KMS-11 (cell line): ENCODE data around the gene DTNBP1.

Source experiments
- H2AFZ ChIP-seq: fragments of 200-600 bp; sonication (generic); 2 replicates; pipeline ENCODE4 v1.6.1; 2016; ENCODE audit warnings: antibody characterized with exemption, mixed run types, low read depth
- H3K27ac ChIP-seq: fragments of 200-600 bp; sonication (generic); 2 replicates; pipeline ENCODE4 v1.6.1; 2016; ENCODE audit warnings: mild to moderate bottlenecking, mixed run types
- H3K27me3 ChIP-seq: fragments of 200-600 bp; sonication (generic); 2 replicates; pipeline ENCODE4 v1.6.1; 2017; ENCODE audit warnings: mild to moderate bottlenecking, low read depth, mixed run types, moderate library complexity; ENCODE audit not compliant: insufficient read depth
- H3K36me3 ChIP-seq: fragments of 200-600 bp; sonication (generic); 2 replicates; pipeline ENCODE4 v1.6.1; 2017; ENCODE audit warnings: mild to moderate bottlenecking, mixed run types; ENCODE audit not compliant: insufficient read depth
- H3K4me1 ChIP-seq: fragments of 200-600 bp; sonication (generic); 2 replicates; pipeline ENCODE4 v1.6.1; 2016; ENCODE audit warnings: mild to moderate bottlenecking, low read depth, mixed run types; ENCODE audit not compliant: poor library complexity, severe bottlenecking
- H3K4me2 ChIP-seq: fragments of 200-600 bp; sonication (generic); 2 replicates; pipeline ENCODE4 v1.7.0; 2016; ENCODE audit warnings: mild to moderate bottlenecking, mixed run types
- H3K4me3 ChIP-seq: fragments of 200-600 bp; sonication (generic); IDR thresholded peaks from 2 replicates; pipeline ENCODE4 v1.6.1; 2017; ENCODE audit warnings: low read depth, low read length, mixed read lengths; ENCODE audit not compliant: insufficient read depth
- H3K79me2 ChIP-seq: fragments of 200-600 bp; sonication (generic); 2 replicates; pipeline ENCODE4 v1.6.1; 2016; ENCODE audit warnings: low read depth, mixed run types; ENCODE audit not compliant: insufficient read depth
- H3K9ac ChIP-seq: fragments of 200-600 bp; sonication (generic); 2 replicates; pipeline ENCODE4 v1.6.1; 2016; ENCODE audit warnings: mild to moderate bottlenecking, mixed run types
- H4K20me1 ChIP-seq: fragments of 200-600 bp; sonication (generic); 2 replicates; pipeline ENCODE4 v1.6.1; 2016; ENCODE audit warnings: mild to moderate bottlenecking, mixed run types; ENCODE audit not compliant: insufficient read depth
- TF ChIP-seq, protein P1 (sequence below): fragments of 200-600 bp; sonication (generic); conservative IDR thresholded peaks from 2 replicates; pipeline ENCODE4 v1.6.1; 2017; ENCODE audit warnings: low read depth, mild to moderate bottlenecking, antibody characterized with exemption, low read length, moderate library complexity, mixed read lengths

DTNBP1 gene

DNA sequence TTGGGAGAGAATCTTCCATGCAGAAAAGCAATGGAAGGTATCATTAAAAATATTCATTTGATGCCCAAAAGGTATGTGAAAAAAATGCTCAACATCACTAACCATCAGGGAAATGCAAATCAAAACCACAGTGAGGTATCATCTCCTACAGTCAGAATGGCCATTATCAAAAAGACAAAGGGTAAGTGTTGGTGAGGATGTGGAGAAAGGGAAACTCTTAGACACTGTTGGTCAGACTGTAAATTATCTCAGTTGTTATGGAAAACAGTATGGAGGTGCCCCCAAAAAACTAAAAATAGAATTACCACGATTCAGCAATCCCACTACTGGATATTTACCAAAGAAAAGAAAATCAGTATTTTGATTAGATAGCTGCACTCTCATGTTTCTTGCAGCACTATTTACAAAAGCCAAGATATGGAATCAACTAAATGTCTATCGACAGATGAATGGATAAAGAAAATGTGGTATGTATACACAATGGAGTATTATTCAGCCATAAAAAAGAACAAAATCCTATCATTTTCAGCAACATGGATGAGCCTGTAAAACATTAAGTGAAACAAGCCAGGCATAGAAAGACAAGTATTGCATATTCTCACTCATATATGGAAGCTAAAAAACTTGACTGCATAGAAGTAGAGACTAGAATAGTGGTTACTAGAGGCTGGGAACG is 84.0 kb downstream of the DTNBP1 start:
- Histone ChIP-seq H3K4me2 (no peak overlapping the region), H3K27ac (no peak overlapping the region), H2AFZ (no peak overlapping the region), H3K4me1 (no peaks in the 10 kb centered on the region), H3K9ac (no peak overlapping the region), H3K36me3 (no peaks in the 10 kb centered on the region), H3K79me2 (no peaks in the 10 kb centered on the region), H4K20me1 (no peaks in the 10 kb centered on the region), H3K27me3 (no peaks in the 10 kb centered on the region), H3K4me3 (no peak overlapping the region)
- TF ChIP-seq, protein P1, sequence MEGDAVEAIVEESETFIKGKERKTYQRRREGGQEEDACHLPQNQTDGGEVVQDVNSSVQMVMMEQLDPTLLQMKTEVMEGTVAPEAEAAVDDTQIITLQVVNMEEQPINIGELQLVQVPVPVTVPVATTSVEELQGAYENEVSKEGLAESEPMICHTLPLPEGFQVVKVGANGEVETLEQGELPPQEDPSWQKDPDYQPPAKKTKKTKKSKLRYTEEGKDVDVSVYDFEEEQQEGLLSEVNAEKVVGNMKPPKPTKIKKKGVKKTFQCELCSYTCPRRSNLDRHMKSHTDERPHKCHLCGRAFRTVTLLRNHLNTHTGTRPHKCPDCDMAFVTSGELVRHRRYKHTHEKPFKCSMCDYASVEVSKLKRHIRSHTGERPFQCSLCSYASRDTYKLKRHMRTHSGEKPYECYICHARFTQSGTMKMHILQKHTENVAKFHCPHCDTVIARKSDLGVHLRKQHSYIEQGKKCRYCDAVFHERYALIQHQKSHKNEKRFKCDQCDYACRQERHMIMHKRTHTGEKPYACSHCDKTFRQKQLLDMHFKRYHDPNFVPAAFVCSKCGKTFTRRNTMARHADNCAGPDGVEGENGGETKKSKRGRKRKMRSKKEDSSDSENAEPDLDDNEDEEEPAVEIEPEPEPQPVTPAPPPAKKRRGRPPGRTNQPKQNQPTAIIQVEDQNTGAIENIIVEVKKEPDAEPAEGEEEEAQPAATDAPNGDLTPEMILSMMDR = no peak

DNA sequence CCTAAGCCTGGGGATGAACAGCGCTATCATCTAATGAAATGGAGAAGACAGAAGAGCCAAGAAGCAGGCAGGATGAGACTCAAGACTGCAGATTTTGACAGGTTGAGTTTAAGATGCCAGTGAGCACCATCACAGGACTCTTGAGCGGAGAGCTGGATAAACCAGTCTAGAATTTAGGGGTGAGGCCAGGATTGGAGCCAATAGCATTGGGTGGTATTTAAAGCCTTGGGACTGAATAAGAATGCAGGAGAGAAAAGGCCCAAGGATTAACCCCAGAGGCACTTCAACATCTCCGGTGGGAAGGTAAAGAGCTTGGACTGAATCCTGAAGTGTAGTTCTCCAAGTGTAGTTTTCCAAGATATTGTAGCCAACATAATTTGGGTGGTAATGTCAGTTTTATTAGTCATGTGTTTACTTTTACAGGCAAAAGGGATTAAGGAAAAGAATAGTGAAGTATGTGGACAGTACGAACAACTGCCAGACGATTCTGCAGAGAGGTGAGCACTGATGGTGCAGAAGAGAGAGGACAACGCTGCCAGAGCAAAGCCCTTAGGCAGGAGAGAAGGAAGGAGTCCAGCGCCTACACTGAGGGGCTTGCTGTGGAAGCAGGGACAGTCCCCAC is 85.2 kb downstream of the DTNBP1 start:
- no peak overlapping the region for H2AFZ ChIP-seq
- H3K4me3 ChIP-seq = no peak overlapping the region
- no peaks in the 10 kb centered on the region for H3K27me3 ChIP-seq
- no peaks in the 10 kb centered on the region for H3K4me1 ChIP-seq
- TF ChIP-seq, protein P1 = no peak
- H3K36me3 ChIP-seq = no peaks in the 10 kb centered on the region
- no peaks in the 10 kb centered on the region for H3K79me2 ChIP-seq
- no peaks in the 10 kb centered on the region for H4K20me1 ChIP-seq
- H3K27ac ChIP-seq = no peak overlapping the region
- H3K4me2 ChIP-seq = no peak overlapping the region
- H3K9ac ChIP-seq = no peak overlapping the region

DNA sequence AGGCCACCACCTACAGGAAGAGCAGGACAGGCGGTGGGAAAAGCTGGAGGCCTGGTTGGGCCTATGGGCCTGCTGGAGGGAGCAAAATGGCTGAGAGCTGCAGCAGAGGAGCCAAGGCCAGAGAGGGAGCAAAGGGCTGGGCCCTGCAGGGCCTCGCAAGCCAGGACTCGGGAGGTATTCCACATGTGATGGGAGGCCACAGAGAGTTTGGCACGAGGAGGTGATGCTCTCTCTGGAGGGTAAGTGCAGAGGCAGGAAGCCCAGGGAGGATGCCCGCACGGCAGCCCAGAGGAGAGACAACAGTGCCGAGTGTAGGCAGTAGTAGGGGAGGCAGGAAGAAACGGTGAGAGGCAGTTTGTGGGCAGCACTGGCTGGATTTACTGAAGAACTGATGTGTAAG is 85.7 kb downstream of the DTNBP1 start:
- no peaks in the 10 kb centered on the region for H3K36me3 ChIP-seq
- no peak overlapping the region for H3K27ac ChIP-seq
- no peak overlapping the region for H3K4me2 ChIP-seq
- H3K4me1 ChIP-seq = no peaks in the 10 kb centered on the region
- TF ChIP-seq, protein P1 = no peak
- no peaks in the 10 kb centered on the region for H3K27me3 ChIP-seq
- no peak overlapping the region for H3K9ac ChIP-seq
- no peaks in the 10 kb centered on the region for H3K79me2 ChIP-seq
- H4K20me1 ChIP-seq = no peaks in the 10 kb centered on the region
- no peak overlapping the region for H3K4me3 ChIP-seq
- H2AFZ ChIP-seq = no peak overlapping the region

DNA sequence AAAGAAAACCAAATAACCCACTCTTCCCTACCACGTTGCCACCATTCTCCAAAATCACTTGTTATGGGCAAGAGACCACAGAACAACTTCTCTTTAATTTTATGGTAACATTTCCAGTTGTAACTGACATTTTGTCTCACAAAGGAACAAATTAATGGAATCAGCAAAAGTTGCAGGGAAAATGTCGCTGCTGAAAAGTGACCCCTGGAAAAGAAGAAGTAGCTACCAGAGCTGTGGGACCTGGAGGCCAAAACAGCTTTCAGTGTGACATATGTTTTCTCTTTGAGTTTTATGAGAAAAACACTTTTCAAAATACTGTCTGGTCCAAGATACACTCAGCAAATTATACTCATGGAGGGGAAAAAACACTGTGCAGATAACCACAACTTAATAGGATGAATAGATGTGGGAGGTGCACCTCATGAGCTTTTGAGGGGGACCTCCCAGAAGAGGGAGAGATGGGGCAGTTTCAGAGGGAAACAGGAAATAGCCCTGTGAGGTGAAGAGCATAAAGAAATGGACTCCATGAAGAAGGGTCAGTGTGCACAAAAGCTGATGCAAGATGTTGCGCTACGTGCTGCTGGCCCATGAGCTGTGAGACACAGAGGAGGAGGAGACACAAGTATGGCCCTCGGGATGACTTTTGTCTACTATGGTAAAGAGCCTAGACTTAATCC is 87.3 kb downstream of the DTNBP1 start:
- H3K27me3 ChIP-seq = no peaks in the 10 kb centered on the region
- H3K4me1 ChIP-seq = no peaks in the 10 kb centered on the region
- no peak overlapping the region for H2AFZ ChIP-seq
- H3K4me3 ChIP-seq = no peak overlapping the region
- TF ChIP-seq, protein P1 = no peak
- no peak overlapping the region for H3K27ac ChIP-seq
- no peak overlapping the region for H3K9ac ChIP-seq
- H3K79me2 ChIP-seq = no peaks in the 10 kb centered on the region
- H3K36me3 ChIP-seq = no peaks in the 10 kb centered on the region
- no peaks in the 10 kb centered on the region for H4K20me1 ChIP-seq
- H3K4me2 ChIP-seq = no peak overlapping the region
